Spinal cord (tissue), 10 donors: ENCODE measurements around the gene DCLK1. TPM values are rescaled to one million over a fixed set of nuclear protein-coding genes. Genes with fewer than 3 reads are reported as not detected.

Experiments
- DNase-seq, 6 donors: peaks; one replicate each; pipeline versions ENCODE4 v3.0.0 to v3.0.0-alpha.2; 2013 to 2015; ENCODE audit warnings: low spot score in 6 of 6, low read depth in 4 of 6
- H3K27ac ChIP-seq: one replicate; pipeline ENCODE4 v1.5.1; 2013; ENCODE audit warnings: low read depth, low read length, control low read depth
- H3K27me3 ChIP-seq: one replicate; pipeline ENCODE4 v1.6.1; 2013; ENCODE audit warnings: low read length; ENCODE audit not compliant: control insufficient read depth, insufficient read depth
- H3K36me3 ChIP-seq: one replicate; pipeline ENCODE4 v1.6.1; 2013; ENCODE audit warnings: low read length; ENCODE audit not compliant: control insufficient read depth, insufficient read depth
- H3K4me1 ChIP-seq: one replicate; pipeline ENCODE4 v1.6.1; 2013; ENCODE audit warnings: low read length; ENCODE audit not compliant: control insufficient read depth, insufficient read depth
- H3K4me3 ChIP-seq: one replicate; pipeline ENCODE4 v1.5.1; 2013; ENCODE audit warnings: low read depth, low read length, control low read depth
- H3K9me3 ChIP-seq: one replicate; pipeline ENCODE4 v1.6.1; 2013; ENCODE audit warnings: low read length; ENCODE audit not compliant: control insufficient read depth, insufficient read depth
- WGBS: methylation state at CpG from one replicate; pipeline ENCODE4 v1.1.5; 2013; ENCODE audit warnings: missing lambda C conversion rate; ENCODE audit not compliant: insufficient coverage; 5-methylcytosine and 5-hydroxymethylcytosine counted together
- polyA plus RNA-seq, 2 donors: library from polyadenylated mRNA; unstranded; fragments of 120-200 nt; gene quantifications; one replicate each; pipeline ENCODE4 v1.2.1, GENCODE V29; 2013; ENCODE audit not compliant: insufficient read length in 2 of 2
- total RNA-seq, 2 donors: library from RNA; depleted of rRNA in 1 of 2; stranded (reverse); fragments of 120-200 nt in 1 of 2; fragments of >200 nt in 1 of 2; gene quantifications; one replicate each; pipeline versions ENCODE4 v1.2.3 to v1.2.4, GENCODE V29; 2013 to 2014
- donor health status: healthy.

DCLK1 gene
- total and polyA plus RNA-seq, 4 donors = 112 to 239 (median 143) TPM

DNA sequence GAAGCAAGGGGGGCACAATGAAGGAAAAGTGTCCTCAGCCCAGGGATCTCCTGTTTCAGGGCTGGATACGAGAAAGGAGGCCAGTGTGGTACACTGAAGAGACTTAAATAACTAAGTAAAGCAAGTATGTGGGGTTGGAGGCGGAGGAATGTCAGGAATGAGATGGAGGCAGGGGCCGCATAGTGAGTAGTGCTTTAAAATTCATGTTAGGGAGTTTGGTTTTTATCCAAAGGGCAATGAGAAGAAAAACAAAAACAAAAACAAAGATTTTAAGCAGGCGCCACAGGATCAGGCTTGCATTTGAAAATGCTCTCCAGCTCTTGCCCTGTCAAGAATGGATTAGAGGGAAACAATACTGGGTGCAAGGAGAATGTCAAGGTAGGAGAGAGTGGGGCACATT, 273.4 kb downstream of the DCLK1 start:
- Histone ChIP-seq H3K9me3 (no peaks in the 10 kb centered on the region), H3K4me3 (no peak overlapping the region), H3K36me3 (no peaks in the 10 kb centered on the region), H3K4me1 (peaks cover 11% of the 10 kb centered on the region), H3K27ac (no peak overlapping the region), H3K27me3 (no peaks in the 10 kb centered on the region)
- 55% methylated on average over 4 of the region's 4 CpGs for WGBS
- DNase-seq = no peak

DNA sequence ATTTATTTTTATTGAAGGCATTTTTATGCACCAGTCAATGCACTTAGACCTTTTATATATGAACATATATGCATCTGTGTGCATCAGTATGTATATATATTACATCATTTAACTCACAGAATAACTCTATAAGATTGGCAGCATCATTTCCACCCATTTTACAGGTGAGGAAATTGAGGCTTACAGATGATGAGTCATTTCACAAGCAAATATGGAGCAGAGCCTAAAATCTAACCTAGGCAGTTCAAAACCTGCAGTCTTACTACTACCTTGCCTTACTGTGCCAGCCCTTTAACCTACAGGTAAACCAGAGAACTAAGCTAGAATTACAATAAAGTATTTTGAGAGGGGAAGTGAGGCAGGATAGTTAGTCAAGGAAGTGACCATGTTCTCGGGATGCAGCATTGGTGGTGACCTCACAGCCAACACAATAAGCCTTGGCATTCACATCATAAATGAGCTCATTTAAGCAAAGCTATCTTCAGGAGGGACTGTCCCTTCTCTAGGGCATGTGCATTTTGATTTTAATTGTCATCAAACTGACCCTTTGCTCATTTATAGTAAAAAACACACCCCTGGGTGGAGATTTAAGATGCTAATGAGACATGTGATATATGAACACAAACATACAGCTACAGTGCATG, 274.3 kb downstream of the DCLK1 start:
- H3K9me3 ChIP-seq = no peaks in the 10 kb centered on the region
- WGBS = no CpG with 5 or more reads among the region's 1 CpG
- H3K4me3 ChIP-seq = no peak overlapping the region
- H3K27me3 ChIP-seq = no peaks in the 10 kb centered on the region
- no peaks in the 10 kb centered on the region for H3K36me3 ChIP-seq
- no peak overlapping the region for H3K27ac ChIP-seq
- peaks cover 11% of the 10 kb centered on the region for H3K4me1 ChIP-seq
- no peak for DNase-seq

DNA sequence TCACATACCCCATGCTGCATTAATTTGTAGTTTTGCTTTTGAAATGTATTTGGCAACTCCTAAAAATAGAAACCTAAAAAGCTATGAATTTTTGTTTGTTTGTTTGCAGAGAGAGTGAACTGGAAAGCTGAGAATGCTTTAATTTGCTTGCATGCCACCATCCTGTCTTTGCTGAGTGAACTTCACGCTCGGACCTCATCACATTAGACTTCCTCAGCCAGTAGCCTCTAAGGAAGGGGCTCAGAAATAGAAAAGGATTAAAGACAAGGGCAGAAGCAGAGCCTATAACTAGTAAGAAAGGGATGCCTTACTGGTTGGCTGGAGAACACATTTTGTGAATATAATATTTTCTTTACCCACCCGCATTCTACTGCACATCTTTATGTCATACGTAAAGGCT, 275.1 kb downstream of the DCLK1 start:
- WGBS = no CpG with 5 or more reads among the region's 4 CpGs
- H3K27me3 ChIP-seq = no peaks in the 10 kb centered on the region
- H3K4me1 ChIP-seq = peaks cover 11% of the 10 kb centered on the region
- H3K36me3 ChIP-seq = no peaks in the 10 kb centered on the region
- no peak overlapping the region for H3K4me3 ChIP-seq
- no peak overlapping the region for H3K27ac ChIP-seq
- no peaks in the 10 kb centered on the region for H3K9me3 ChIP-seq
- no peak for DNase-seq

DNA sequence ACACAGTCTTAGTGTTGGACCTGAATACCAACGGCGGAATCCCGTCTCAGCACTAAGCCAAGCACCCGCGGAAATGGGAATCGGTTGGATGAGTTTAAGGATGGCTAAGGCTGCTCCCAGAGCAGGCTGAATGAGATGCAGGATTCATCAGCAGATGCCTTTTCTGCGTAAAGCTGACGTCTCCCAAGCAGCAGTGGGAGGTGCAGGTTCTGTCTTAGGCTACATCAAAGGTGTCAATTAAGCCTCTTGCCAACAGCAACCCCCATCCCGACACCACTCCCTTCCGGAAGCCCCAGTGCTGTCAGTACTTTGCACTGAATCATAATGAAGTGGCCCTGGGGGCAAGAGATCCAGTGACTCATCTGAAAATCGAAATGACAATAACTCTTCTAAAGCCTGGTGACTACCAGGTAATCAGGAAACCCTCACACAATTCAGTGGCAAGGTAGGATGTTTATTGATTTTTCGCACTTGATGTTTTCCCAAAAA, 275.6 kb downstream of the DCLK1 start:
- H3K27me3 ChIP-seq = no peaks in the 10 kb centered on the region
- H3K4me1 ChIP-seq = peaks cover 9% of the 10 kb centered on the region
- H3K4me3 ChIP-seq = no peak overlapping the region
- no peaks in the 10 kb centered on the region for H3K9me3 ChIP-seq
- H3K36me3 ChIP-seq = no peaks in the 10 kb centered on the region
- DNase-seq = peak in 2 of 6 donors; percentile 46 to 73
- no peak overlapping the region for H3K27ac ChIP-seq
- WGBS = 23% methylated on average over 10 of the region's 12 CpGs

DNA sequence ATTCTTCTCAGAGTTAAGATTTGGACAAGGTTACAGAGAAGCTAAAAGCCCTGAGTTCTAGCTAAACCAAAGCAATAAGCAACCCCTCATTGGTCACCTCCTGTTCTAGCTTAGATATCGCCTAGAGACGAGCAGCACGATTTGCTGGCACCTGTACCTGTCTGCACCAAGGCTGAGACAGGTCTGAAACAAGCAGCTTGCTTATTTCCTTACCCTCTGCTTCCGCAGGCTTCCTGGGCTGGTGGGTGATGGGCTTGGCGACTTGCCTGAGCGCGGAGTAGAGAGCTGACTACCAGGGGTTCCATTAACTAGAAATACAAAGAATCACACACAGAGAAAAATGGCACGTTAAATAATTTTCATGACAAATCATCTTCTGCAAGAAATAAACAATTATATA, 276.9 kb downstream of the DCLK1 start:
- Histone ChIP-seq H3K9me3 (no peaks in the 10 kb centered on the region), H3K36me3 (no peaks in the 10 kb centered on the region), H3K27me3 (no peaks in the 10 kb centered on the region), H3K4me1 (peaks cover 8% of the 10 kb centered on the region), H3K4me3 (no peak overlapping the region), H3K27ac (no peak overlapping the region)
- peak in 1 of 6 donors; percentile 34 for DNase-seq
- no CpG with 5 or more reads among the region's 8 CpGs for WGBS

DNA sequence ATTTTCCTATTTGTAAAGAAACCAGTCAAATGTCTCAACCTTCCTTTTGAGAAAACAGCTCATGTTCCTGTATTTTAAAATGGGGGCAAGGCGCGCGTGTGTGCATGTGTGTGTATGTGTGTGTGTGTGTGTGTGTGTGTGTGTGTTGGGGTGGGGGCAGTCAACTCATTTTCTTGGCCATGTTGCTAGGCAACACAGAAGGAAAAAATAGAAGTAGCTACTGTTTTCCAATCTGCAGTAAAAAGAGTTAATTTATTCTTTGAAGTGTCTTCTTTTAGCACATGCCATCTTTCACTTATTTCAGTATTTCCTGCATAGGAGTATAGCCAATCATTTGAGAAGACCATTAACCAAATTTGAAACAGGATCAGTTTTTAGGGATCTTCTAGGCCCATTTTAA, 279.3 kb downstream of the DCLK1 start:
- Histone ChIP-seq H3K27me3 (no peaks in the 10 kb centered on the region), H3K9me3 (no peaks in the 10 kb centered on the region), H3K4me3 (no peak overlapping the region), H3K4me1 (peaks cover 5% of the 10 kb centered on the region), H3K27ac (no peak overlapping the region), H3K36me3 (no peaks in the 10 kb centered on the region)
- 100% methylated on average over 3 of the region's 3 CpGs for WGBS
- DNase-seq = peak in 2 of 6 donors; percentile 22 to 79

DNA sequence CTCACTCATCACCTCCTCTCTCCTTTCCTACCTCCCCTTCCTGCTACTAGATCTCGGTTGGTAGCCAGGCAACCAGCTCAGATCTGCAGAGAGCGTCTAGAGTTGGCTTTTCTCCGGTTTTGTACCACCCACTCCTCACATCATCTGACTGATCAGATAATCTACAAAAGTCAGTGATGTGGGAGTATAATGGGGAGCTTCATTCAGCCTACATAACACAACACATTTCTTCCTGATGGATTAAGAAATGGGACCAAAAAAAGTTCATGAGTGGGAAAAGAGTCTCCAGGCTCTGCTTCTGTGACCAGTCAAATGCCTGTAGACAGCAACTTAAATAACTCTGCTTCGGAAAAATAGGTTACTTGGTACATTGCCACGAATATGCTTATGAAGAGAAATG, 279.8 kb downstream of the DCLK1 start:
- H3K4me1 ChIP-seq = peaks cover 5% of the 10 kb centered on the region
- H3K4me3 ChIP-seq = no peak overlapping the region
- peak in 2 of 6 donors; percentile 52 to 54 for DNase-seq
- no peaks in the 10 kb centered on the region for H3K27me3 ChIP-seq
- WGBS = 54% methylated on average over 2 of the region's 5 CpGs
- H3K36me3 ChIP-seq = no peaks in the 10 kb centered on the region
- no peak overlapping the region for H3K27ac ChIP-seq
- no peaks in the 10 kb centered on the region for H3K9me3 ChIP-seq

DNA sequence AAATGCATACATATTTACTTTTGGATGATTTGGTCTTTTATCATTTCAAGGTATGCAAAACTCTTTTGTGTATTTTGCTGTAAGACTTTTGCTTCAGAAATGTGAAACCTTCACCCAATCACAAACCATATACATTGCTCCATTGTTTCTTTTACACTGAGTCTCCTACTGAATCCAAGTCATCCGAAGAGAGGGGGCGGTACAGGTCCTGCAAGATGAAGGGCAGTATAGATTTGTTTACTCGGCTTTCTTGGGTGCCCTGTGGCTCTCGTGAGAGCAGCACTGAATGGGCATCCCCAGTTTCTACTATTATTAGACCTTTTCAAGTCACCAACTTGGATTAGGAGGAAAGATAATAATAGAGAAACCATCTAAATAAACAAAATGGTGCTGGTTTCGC, 280.6 kb downstream of the DCLK1 start:
- H3K27me3 ChIP-seq = no peaks in the 10 kb centered on the region
- no CpG with 5 or more reads among the region's 5 CpGs for whole genome bisulfite sequencing
- no peaks in the 10 kb centered on the region for H3K9me3 ChIP-seq
- peaks cover 3% of the 10 kb centered on the region for H3K4me1 ChIP-seq
- no peak for DNase-seq
- H3K4me3 ChIP-seq = no peak overlapping the region
- no peaks in the 10 kb centered on the region for H3K36me3 ChIP-seq
- no peak overlapping the region for H3K27ac ChIP-seq

DNA sequence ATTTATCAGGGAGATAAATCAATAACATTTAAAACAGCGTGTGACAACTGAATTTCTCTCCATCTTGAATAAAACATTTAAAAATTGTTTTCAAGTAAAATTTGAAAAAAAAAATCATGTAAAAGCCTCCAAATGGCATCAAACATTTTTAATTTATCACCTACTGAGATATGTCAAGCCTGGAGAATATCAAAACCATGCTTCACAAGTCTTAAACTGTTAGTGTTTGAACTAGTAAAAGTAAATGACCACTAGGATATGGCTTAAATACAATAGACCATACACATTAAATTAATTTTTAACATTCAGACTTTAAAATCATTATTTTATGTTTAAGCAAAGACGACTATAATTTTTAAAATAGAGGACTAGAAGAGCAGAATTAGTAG, 281.9 kb downstream of the DCLK1 start:
- Histone ChIP-seq H3K9me3 (no peaks in the 10 kb centered on the region), H3K27ac (no peak overlapping the region), H3K4me3 (no peak overlapping the region), H3K36me3 (no peaks in the 10 kb centered on the region), H3K4me1 (no peaks in the 10 kb centered on the region), H3K27me3 (no peaks in the 10 kb centered on the region)
- WGBS = no CpG with 5 or more reads among the region's 2 CpGs
- no peak for DNase-seq
